ENCODE measurements around the gene SHQ1. TPM values are rescaled to one million over a fixed set of nuclear protein-coding genes. Genes with fewer than 3 reads are reported as not detected.
A peak's percentile ranks its signal among the peaks of the same experiment; 100 is the strongest.

The SHQ1 gene
- total RNA-seq, 3 donors from 2014 or later = 18.1 to 31.6 (median 21.4) TPM

DNA sequence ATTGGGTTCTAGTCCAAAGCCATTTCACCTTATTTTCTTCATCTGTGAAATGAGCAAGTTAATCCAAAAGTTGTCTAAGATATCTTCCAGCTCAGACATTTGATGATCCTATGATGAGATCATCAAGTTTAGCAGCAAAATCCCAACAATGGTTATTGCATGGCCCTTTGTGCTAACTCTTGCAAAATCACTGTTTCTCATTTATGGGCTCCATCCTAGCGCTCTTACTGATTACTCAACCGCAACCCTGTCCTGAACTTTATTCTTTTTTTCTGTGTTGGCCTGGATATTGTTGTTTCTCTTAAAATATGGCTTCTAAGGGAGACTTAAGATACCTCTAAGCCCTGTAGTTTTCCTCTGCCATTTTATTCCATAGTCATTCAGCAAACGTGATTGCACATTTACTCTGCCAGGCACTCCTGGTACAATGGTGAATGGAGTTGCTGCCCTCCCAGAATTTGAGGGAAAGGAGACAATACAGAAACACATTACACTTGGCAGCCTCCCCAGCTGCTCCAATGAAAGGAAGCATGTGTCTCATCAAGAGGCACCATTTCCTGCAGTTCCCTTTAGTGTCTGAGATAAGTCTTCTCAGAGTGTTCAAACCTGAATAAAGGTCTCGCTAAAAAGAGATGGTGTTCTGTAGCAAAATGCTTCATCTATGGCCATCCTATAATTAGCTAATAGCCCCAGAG, 44.0 kb upstream of the SHQ1 start:
- peak; percentile 30 for ATAC-seq
- no peaks in the 10 kb centered on the region for H3K9me3 ChIP-seq
- H3K4me3 ChIP-seq = no peak overlapping the region
- H3K4me1 ChIP-seq (ENCODE audit: low read depth) = peaks cover 20% of the 10 kb centered on the region
- no peak for TF ChIP-seq CTCF (IDR thresholded peaks at IDR 0.05)
- DNase-seq = peak in 1 of 3 donors; percentile 30
- H3K36me3 ChIP-seq (ENCODE audit: low read depth) = no peaks in the 10 kb centered on the region
- intact Hi-C loops (cut with DNase I, micrococcal nuclease) = no loop called here

DNA sequence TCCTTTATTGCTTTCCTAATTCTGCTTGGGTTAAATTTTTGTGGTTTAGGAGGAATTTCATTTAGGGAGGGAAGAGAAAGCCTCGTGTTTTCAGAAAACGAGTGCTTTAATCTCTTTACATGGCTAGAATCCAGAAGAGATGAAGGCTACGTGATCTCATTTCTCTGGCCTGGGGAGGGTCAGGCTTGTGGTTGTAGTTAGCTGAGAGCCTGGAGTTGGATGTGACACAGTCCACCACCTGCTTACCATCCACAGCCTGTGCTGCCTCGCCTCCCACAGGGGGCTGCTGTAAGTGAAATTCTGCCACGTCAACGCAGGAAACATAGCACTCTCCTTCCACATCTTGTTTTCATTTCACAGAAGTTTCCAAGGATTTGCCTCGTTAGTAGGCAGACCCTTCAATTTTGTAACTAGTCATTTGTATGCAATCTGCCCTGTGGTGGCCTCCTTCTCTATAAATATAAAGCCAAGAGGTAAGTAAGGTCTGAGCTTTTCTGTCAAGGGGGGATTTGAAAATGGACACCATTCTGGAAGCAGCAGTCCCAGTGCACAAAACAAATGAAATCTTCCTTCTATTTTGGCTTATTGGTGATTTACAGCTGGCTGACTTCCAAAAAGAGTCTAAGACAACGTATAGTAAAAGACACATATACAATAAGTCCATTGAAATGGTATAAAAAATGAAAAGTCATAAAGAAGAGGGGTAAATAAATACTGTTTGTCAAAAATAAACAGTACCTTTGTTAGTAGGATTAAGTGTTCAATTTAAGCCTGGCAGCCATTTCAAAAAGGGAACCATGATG, 43.0 kb upstream of the SHQ1 start:
- Histone ChIP-seq H3K4me1 (ENCODE audit: low read depth) (peaks cover 22% of the 10 kb centered on the region), H3K9me3 (no peaks in the 10 kb centered on the region), H3K4me3 (no peak overlapping the region), H3K36me3 (ENCODE audit: low read depth) (no peaks in the 10 kb centered on the region)
- peak; percentile 38 for ATAC-seq
- intact Hi-C loops (cut with DNase I, micrococcal nuclease) = no loop called here
- DNase-seq = peak in 1 of 3 donors; percentile 35
- TF ChIP-seq CTCF (IDR thresholded peaks at IDR 0.05) = no peak

DNA sequence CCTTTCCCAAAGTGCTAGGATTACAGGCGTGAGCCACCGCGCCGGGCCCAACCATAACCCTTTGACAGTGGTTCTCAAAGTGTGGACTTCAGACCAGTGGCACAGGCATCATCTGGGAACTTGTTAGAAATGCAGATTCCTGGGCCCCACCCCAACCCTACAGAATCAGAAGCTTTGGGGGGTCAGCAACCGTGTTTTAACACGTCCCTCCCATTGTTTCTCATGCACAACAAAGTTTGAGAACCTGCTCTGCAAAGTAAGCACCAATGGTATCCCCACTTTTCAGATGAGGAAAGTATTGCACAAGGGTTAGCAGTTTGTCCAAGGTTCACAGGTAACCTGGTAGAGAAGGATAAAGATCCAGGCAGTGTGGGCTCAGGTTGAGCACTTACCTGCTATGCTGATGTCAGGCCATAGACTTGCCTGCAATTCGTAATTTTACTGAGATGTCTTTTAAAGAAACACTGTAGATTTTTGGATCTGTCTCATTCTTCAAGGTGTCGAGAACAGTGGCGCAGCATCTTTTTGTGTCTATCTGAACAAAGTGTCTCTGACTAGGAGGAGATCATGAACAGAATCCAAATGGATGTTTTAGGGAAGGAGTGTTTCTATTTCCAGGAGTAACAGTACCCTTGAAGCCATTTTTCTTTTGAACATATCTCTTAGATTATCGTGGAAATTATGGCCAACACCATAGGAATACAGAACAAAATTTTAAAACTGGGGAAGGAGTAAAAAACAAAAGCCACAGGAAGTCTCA, 42.1 kb upstream of the SHQ1 start:
- no peaks in the 10 kb centered on the region for H3K9me3 ChIP-seq
- H3K4me1 ChIP-seq (ENCODE audit: low read depth) = peaks cover 22% of the 10 kb centered on the region
- intact Hi-C loops (cut with DNase I, micrococcal nuclease) = no loop called here
- TF ChIP-seq CTCF (IDR thresholded peaks at IDR 0.05) = no peak
- DNase-seq (no peak), ATAC-seq (no peak)
- no peaks in the 10 kb centered on the region for H3K36me3 ChIP-seq (ENCODE audit: low read depth)
- H3K4me3 ChIP-seq = no peak overlapping the region

DNA sequence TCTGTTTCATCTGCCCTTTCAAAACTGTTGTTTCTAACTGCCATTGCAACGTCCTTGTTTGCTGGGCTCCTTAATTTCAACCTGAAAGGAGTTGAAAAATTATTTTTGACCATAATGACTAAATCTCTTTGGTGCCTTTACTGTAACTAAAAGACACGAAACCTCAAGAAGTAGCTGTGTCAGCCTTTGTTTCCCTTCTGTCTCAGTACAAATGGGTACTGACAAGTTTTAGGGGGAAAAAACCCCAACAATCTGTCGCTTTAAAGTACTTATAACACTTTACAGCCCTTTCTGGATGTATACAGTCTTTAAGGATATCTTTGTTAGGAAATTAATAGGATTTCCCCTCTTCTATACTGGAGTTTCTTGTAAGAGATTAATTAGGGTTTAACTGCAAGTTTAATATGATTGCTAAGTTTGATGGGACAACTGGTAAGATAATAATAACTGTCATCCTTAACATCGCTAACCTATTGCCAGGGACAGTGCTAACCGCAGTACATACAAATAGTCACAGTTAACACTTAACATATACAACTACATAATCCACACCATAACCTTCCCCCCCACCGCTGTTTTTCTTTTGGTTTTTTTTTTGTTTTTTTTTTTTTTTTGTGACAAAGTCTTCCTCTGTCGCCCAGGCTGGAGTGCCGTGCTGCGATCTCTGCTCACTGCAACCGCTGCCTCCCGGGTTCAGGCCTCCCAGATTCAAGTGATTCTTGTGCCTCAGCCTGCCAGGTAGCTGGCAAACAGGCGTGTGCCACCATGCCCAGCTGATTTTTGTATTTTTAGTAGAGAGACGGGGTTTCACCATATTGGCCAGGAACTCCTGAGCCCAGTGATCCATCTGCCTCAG, 41.3 kb upstream of the SHQ1 start:
- Histone ChIP-seq H3K9me3 (no peaks in the 10 kb centered on the region), H3K4me3 (no peak overlapping the region), H3K36me3 (ENCODE audit: low read depth) (no peaks in the 10 kb centered on the region), H3K4me1 (ENCODE audit: low read depth) (peaks cover 22% of the 10 kb centered on the region)
- no peak for DNase-seq
- TF ChIP-seq CTCF (IDR thresholded peaks at IDR 0.05) = no peak
- ATAC-seq = no peak
- intact Hi-C loops (cut with DNase I, micrococcal nuclease) = no loop called here

Data from mucosa of descending colon (tissue), 3 donors.